Hippocampal formation (tissue), 2 donors: ENCODE results near the gene APPL2.
"Not testable (repeated sequence)": the region's sequence is repeated elsewhere in the genome, so short reads cannot be mapped to it uniquely, and the experiment has no call there.

Experiments used
- DNase-seq, 2 donors: peaks; one replicate each; lab custom pipeline; 2025; lab: John Stamatoyannopoulos, UW

APPL2 gene

DNA sequence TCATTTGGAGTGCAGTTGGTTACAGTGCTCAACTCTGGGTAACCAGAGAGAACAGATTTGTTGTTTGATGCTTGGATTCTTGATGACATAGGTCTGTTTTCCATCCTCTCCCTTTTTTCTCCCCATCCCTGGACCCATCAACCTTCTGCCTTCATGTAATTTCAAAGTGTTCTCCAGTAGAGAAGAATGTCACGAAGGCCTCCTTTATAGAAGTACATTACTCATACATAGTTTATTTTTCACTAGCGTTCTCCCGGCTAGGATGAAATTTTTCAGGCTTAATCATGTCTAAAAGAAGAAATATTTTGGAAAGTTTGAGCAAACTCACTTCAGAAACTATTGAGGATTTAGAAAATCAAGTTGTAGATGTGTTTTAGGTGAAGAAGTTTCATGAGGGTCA, 20.9 kb upstream of the APPL2 start:
- no peak for DNase-seq

DNA sequence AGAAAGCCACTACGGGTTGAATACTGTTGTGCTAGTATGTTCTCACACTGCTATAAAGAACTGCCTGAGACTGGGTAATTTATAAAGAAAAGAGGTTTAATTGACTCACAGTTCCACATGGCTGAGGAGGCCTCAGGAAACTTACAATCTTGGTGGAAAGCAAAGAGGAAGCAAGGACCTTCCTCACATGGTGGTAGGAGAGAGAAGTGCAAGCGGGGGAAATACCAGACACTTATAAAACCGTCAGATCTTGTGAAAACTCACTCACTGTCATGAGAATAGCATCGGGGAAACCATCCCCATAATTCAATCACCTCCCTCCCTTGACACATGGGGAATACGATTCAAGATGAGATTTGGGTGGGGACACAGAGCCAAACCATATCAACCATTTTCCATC, 20.5 kb upstream of the APPL2 start:
- not testable (repeated sequence) for DNase-seq

DNA sequence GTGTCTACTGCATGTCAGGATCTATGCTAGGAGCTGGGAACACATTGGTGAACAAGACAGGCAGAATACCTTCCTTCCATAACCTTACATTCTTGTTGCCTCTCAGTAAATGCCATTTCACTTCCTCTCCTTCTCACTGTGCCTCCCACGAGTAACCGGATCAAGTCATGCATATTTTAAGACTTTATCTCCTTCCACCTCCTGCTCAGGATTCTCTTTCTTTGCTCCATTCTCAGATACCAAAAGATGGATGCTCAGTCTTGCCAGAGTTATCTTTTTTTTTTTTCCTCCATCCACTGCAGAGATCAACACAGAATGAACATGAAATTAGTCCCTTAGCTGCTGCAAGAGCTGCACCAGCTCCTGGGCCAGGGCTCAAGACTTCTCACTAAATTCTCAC, 20.0 kb upstream of the APPL2 start:
- DNase-seq, result no peak

- DNase-seq, result no peak
Observed at GRCh38 chr12:105253866-105254513, 18.0 kb upstream of the APPL2 start.

GRCh38 chr12:105252901-105253300, 16.9 kb upstream of the APPL2 start:
- no peak for DNase-seq

- DNase-seq, result not testable (repeated sequence)
Observed at GRCh38 chr12:105245776-105246427, 9.9 kb upstream of the APPL2 start.

GRCh38 chr12:105245291-105245690, 9.3 kb upstream of the APPL2 start:
- no peak for DNase-seq

DNA sequence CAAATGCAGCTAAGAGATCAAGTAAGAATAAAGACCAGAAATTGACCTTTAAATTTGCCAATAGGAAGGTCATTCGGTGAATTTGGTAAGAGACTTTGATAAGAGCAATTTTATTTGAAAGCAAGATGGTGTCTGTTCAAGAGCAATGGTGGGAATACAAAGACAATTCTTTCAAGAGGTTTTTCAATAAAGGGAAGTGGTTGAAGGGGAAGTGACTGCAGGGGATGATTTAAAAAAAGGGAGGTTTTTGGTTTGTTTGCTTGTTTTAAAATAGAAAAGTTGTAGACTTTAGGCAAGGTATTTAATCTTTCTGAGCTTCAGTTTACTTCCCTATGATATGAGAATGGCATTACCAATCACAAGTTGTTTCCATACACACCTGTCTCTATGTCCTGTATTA, 4.3 kb upstream of the APPL2 start:
- DNase-seq, result no peak

DNA sequence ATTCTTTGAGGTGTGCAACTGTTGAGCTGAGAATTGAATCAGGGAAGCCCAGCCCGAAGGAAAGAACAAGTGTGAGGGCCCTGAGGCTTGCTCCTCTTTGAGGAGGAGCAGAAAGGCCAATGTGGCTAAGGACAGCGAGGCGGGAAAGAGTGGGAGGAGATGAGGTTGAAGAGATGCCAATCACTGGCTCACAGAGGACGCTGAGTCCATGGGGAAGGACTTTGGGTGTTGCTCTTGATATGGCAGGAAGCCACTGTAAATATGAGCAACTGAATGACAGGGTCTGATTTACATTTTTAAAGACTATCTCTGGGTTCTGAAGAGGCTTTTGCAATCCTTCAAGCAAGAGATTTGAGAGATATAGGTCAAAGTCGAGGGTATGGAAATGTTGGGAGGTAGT, 3.3 kb upstream of the APPL2 start:
- DNase-seq, result no peak

DNA sequence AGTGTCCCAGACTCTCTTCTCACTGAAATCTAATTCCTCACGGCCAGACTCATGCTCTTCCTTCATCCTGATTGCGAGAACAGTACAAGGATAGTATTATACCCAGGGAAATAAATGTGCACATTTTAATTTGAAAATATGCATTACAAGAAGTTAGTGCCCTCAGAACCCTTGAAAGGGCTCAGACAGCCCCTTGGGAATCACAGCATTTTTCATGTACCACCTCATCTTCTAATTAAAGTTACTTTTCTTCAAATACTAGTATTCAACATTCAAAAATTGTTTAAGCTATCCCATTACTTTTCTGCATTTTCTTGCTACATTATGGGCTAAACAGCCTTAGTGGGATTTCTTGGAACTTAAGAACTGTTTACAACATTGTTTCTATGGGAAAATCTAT, 1.7 kb upstream of the APPL2 start:
- no peak for DNase-seq

- no peak for DNase-seq
Observed at GRCh38 chr12:105235281-105235731, 668 bp downstream of the APPL2 start.

DNA sequence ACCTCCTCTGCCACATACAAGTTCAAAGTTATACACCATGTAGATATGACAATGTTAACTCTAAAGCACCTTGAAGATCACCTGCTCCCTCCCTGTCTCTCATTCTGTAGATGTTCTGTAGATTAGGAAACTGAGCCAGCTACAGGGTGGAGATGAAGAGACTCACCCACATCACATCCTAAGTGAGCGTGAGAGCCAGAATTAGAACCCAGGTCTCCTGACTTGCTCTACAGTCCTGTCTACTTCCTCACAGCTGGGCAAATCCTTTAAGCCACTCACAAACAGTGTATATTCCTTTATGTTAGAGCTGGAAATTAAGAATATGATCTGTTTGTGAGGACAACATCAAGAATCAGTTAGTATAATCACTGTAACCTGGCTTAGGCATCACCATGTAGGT, 1.8 kb downstream of the APPL2 start:
- no peak for DNase-seq

- DNase-seq, result no peak
Observed at GRCh38 chr12:105233041-105233905, 2.7 kb downstream of the APPL2 start.

DNA sequence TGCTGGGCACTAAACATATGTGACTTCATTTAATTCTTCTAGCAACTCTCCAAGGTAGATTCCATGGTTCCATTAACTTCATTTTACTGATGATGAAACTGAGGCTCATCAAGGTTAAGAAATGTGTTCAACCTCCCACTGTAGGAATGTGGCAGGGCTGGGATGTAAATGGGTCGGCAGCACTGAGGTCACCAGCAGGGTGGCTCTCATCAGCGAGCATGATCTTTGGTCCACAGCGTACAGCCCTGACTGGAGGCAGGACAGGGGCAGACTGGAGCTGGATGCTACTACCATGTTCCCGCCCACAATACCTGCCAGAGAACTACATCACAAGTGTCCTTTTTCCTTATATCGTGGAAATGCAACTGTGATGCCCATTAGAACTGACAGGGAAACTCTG, 4.6 kb downstream of the APPL2 start:
- no peak for DNase-seq

GRCh38 chr12:105229371-105229770, 6.6 kb downstream of the APPL2 start:
- DNase-seq, result no peak

- no peak for DNase-seq
Observed at GRCh38 chr12:105228966-105229365, 7.0 kb downstream of the APPL2 start.

- no peak for DNase-seq
Observed at GRCh38 chr12:105228494-105228893, 7.5 kb downstream of the APPL2 start.

DNA sequence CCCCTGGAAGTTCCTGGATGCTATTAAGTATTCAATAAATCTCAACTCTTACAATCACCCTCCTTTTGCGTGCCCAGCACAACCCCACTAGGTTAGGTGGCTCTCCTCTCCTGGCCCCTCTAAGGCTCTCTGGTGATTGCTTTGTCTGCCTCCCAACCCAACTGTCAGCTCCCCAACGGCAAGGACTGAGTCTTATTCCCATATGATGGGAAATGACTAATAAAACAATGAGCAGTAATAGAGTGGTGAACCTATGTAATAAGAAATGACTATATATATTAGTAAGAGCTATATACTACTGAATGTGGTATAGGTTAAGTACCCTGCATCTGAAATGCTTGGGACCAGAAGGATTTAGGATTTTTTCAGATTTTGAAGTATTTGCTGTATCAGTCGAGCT, 8.1 kb downstream of the APPL2 start:
- no peak for DNase-seq

DNA sequence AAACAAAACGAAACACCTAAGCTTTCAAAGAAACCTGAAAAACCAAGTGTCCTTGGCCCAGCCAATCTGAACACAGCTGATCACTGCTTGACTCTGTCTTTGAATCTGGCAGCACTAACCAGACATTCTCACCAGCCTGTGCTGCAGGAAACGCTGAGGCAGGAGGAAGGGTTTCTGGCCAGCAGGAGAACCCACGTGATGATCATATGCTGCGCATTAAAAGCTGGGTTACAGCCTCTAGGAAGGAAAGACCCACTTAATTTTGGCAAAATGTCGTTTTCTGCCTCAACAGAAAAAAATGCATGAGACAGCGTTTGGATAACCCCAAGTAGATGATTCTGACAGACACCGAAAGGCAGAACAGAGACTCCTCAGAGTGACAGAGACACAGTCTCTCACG, 9.8 kb downstream of the APPL2 start:
- peak; percentile 66 to 83 for DNase-seq

GRCh38 chr12:105225505-105226015, 10.4 kb downstream of the APPL2 start:
- DNase-seq, result no peak

- DNase-seq, result no peak
Observed at GRCh38 chr12:105224399-105224798, 11.6 kb downstream of the APPL2 start.

DNA sequence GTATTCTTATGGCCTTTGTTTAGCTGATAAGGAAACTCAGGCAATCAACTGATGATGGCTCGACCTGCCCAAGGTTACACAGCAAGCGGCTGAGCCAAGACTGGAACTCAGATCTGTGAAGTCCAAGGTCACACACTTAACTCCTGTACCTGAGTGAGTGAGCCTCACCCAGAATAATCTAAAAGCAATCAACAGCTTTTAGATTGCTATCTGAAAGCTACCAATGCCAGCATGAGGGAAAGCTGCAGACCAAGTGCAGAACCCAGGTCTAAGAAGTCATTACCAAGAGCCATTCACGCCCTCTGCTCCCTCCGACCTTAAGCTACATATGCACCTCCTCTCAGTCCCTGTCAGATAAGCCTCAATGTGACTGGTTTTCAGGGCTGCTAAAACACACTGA, 12.1 kb downstream of the APPL2 start:
- no peak for DNase-seq

DNA sequence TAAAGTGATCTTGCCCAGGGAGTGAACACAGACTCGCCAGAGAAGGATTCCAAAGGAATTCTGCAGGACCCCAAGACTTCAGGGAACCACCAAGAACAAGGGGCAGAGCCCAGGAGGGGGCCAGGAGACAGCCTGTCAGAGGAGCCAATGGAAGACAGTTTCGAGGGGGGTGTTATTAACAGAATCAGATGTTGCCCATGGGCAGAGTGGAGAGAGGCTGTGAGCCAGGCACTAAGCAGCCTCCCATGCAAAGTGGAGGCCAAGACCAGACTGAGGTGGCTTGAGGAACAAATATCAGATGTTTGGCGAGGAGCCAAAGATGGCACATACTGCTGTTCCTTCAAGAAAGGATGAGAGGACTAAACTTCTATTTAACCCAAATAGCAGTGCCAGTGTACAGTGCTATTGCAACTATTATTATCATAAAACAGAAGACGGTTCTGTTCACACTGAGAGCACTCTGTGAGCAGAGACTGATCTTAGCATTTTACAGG, 12.6 kb downstream of the APPL2 start:
- no peak for DNase-seq
